ENCODE results near the gene MPP3.

Gene MPP3

DNA sequence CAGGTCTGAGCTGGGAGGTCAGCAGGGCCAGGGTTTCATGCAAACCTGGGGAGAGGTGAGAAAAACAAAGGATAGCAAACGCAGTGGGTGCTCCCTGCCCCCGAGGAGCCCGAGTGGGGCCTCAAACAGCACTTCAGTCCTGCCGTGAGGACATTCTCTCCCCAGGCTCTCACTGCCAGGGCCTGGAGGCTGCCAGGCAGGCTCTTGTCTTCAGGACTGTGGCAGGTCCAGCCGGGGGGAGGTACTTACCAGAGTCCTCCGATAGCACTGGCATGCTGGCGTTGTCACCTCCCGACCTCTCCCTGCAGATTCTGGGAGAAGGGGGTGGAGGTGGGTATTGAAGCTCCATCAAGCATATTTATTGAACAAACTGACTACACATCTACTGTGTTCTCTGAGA, 1.3 kb downstream of the MPP3 start:
- peaks cover 35% of the 10 kb centered on the region for H3K27me3 Mint-ChIP-seq (ENCODE audit: low read depth, poor library complexity)
- H3K27ac Mint-ChIP-seq: peak overlapping the region; percentile 51
- H3K36me3 Mint-ChIP-seq (ENCODE audit: low read depth): peaks cover 33% of the 10 kb centered on the region
- H3K9me3 Mint-ChIP-seq: peaks cover 22% of the 10 kb centered on the region
- TF ChIP-seq, protein P1, sequence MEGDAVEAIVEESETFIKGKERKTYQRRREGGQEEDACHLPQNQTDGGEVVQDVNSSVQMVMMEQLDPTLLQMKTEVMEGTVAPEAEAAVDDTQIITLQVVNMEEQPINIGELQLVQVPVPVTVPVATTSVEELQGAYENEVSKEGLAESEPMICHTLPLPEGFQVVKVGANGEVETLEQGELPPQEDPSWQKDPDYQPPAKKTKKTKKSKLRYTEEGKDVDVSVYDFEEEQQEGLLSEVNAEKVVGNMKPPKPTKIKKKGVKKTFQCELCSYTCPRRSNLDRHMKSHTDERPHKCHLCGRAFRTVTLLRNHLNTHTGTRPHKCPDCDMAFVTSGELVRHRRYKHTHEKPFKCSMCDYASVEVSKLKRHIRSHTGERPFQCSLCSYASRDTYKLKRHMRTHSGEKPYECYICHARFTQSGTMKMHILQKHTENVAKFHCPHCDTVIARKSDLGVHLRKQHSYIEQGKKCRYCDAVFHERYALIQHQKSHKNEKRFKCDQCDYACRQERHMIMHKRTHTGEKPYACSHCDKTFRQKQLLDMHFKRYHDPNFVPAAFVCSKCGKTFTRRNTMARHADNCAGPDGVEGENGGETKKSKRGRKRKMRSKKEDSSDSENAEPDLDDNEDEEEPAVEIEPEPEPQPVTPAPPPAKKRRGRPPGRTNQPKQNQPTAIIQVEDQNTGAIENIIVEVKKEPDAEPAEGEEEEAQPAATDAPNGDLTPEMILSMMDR (IDR thresholded peaks at IDR 0.05): no peak
- peaks cover 32% of the 10 kb centered on the region for H3K4me1 Mint-ChIP-seq
- H3K4me3 Mint-ChIP-seq: peak overlapping the region; percentile 86
- DNase-seq: no peak

GRCh38 chr17:43830510-43831140, 2.3 kb downstream of the MPP3 start:
- H3K4me1 Mint-ChIP-seq: peaks cover 32% of the 10 kb centered on the region
- H3K36me3 Mint-ChIP-seq (ENCODE audit: low read depth): peaks cover 33% of the 10 kb centered on the region
- peaks cover 17% of the 10 kb centered on the region for H3K9me3 Mint-ChIP-seq
- TF ChIP-seq, protein P1 (IDR thresholded peaks at IDR 0.05): no peak
- H3K4me3 Mint-ChIP-seq: peak overlapping the region; percentile 65
- H3K27ac Mint-ChIP-seq: peak overlapping the region; percentile 84
- peaks cover 25% of the 10 kb centered on the region for H3K27me3 Mint-ChIP-seq (ENCODE audit: low read depth, poor library complexity)
- no peak for DNase-seq

DNA sequence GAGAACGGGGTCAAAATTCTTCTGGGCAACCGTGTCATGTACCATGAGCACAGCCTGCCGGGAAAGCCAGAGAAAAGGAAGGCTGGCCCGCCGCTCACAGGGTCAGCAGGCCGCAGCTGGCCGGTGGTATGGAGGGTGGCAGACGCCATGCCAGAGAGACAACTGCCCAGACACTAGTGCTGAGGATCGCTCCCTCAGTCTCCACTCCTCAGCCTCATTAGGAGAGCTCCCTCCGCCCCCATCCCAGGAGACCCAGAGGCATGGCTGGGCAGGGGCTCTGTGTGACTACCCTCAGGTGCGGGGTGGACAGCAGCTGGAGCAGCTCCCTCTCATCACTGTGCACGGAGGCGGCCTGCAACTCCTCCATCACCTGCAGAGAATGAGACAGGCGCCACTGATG, 3.2 kb downstream of the MPP3 start:
- no peak overlapping the region for H3K27ac Mint-ChIP-seq
- TF ChIP-seq, protein P1 (IDR thresholded peaks at IDR 0.05): no peak
- peaks cover 32% of the 10 kb centered on the region for H3K4me1 Mint-ChIP-seq
- H3K9me3 Mint-ChIP-seq: peaks cover 14% of the 10 kb centered on the region
- no peak for DNase-seq
- peaks cover 16% of the 10 kb centered on the region for H3K27me3 Mint-ChIP-seq (ENCODE audit: low read depth, poor library complexity)
- peaks cover 37% of the 10 kb centered on the region for H3K36me3 Mint-ChIP-seq (ENCODE audit: low read depth)
- H3K4me3 Mint-ChIP-seq: no peak overlapping the region

DNA sequence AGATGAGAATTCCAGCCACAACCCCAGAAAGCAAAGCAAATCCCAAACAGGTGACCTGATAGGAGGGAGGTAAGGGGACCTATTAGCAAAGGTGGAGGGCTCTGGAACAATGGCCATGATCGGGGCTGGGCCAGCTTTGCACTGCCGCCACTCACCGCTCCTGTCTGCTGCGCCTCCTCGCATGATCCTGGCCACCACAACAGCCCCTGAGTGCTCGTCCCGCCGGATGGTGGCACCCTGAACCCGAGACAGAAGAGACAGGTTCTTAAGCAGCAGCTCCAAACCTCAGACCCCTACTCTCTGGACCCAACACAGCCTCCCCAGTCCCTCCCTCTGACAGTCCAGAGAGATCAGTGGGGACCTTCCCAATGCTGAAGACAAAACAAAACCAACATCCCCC, 5.3 kb downstream of the MPP3 start:
- Mint-ChIP-seq H3K4me1 (peaks cover 19% of the 10 kb centered on the region), H3K4me3 (no peak overlapping the region), H3K36me3 (ENCODE audit: low read depth) (peaks cover 26% of the 10 kb centered on the region), H3K27ac (no peak overlapping the region), H3K9me3 (no peaks in the 10 kb centered on the region), H3K27me3 (ENCODE audit: low read depth, poor library complexity) (peaks cover 7% of the 10 kb centered on the region)
- no peak for DNase-seq
- TF ChIP-seq, protein P1 (IDR thresholded peaks at IDR 0.05): no peak

DNA sequence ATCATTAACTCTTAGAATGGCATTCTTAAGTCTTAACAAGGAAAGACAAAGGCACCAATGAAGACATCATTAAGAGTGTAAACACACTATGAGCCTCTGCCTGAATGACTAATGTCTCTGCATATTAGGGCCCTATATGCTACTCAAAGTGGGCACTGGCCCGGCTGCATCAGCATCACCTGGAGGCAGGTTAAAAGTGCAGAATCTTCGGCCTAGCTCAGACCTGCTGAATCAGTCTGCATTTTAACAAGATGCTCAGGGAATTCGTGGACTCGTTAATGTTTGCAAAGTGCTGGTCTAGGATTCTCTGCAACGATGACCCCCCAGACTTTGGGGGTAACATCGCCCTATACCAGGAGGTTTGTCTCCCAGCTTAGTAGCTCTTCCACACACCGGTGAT, 6.7 kb downstream of the MPP3 start:
- no peak overlapping the region for H3K4me3 Mint-ChIP-seq
- peaks cover 34% of the 10 kb centered on the region for H3K36me3 Mint-ChIP-seq (ENCODE audit: low read depth)
- DNase-seq: no peak
- H3K4me1 Mint-ChIP-seq: peaks cover 6% of the 10 kb centered on the region
- TF ChIP-seq, protein P1 (IDR thresholded peaks at IDR 0.05): no peak
- H3K9me3 Mint-ChIP-seq: no peaks in the 10 kb centered on the region
- peaks cover 7% of the 10 kb centered on the region for H3K27me3 Mint-ChIP-seq (ENCODE audit: low read depth, poor library complexity)
- H3K27ac Mint-ChIP-seq: peak overlapping the region; percentile 87

GRCh38 chr17:43825567-43825966, 7.4 kb downstream of the MPP3 start:
- TF ChIP-seq, protein P1 (IDR thresholded peaks at IDR 0.05): no peak
- peaks cover 33% of the 10 kb centered on the region for H3K36me3 Mint-ChIP-seq (ENCODE audit: low read depth)
- H3K27me3 Mint-ChIP-seq (ENCODE audit: low read depth, poor library complexity): peaks cover 7% of the 10 kb centered on the region
- H3K27ac Mint-ChIP-seq: no peak overlapping the region
- DNase-seq: no peak
- no peaks in the 10 kb centered on the region for H3K4me1 Mint-ChIP-seq
- no peaks in the 10 kb centered on the region for H3K9me3 Mint-ChIP-seq
- H3K4me3 Mint-ChIP-seq: no peak overlapping the region
